ENCODE results near the gene SIM2. TPM values are rescaled to one million over a fixed set of nuclear protein-coding genes. Genes with fewer than 3 reads are reported as not detected.

The SIM2 gene
- total and polyA plus RNA-seq, 12 donors: 0.01 to 0.16 (median 0.15) TPM; not detected in 9

DNA sequence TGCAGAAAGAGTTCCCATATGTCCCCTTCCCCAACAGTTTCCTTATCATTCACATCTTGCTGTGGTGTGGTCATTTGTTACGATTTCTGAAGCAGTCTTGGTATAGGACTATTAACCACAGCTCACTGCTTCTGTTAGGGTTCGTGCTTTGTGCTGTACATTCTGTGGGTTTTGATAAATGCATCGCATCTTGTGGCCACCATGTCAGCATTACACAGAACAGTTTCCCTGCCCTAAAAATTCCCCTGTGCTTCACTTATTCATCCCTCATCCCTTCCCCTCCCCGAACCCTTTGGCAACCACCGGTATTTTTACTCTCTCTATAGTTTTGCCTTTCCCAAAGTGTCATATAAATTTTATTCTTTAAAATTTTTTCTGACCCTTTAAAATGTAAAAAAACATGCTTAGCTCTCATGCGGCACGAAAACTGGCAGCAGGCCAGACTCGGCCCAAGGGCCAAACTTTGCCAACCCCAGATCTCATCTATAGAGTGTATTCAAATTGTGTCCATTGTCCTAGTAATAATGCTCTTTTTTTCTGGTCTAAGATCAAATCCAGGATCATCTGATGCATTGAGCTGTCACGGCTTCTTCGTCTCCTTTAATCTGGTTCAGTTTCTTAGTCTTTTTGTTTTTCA is 78.2 kb downstream of the SIM2 start:
- no peak for DNase-seq
- no peak for ATAC-seq
- H3K27me3 ChIP-seq: no peaks in the 10 kb centered on the region
- no peaks in the 10 kb centered on the region for H3K9me3 ChIP-seq
- 74 to 82% methylated on average over 10 of the region's 10 CpGs for WGBS, 2 donors
- TF ChIP-seq, protein P1, sequence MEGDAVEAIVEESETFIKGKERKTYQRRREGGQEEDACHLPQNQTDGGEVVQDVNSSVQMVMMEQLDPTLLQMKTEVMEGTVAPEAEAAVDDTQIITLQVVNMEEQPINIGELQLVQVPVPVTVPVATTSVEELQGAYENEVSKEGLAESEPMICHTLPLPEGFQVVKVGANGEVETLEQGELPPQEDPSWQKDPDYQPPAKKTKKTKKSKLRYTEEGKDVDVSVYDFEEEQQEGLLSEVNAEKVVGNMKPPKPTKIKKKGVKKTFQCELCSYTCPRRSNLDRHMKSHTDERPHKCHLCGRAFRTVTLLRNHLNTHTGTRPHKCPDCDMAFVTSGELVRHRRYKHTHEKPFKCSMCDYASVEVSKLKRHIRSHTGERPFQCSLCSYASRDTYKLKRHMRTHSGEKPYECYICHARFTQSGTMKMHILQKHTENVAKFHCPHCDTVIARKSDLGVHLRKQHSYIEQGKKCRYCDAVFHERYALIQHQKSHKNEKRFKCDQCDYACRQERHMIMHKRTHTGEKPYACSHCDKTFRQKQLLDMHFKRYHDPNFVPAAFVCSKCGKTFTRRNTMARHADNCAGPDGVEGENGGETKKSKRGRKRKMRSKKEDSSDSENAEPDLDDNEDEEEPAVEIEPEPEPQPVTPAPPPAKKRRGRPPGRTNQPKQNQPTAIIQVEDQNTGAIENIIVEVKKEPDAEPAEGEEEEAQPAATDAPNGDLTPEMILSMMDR (IDR thresholded peaks at IDR 0.05): no peak
- no peak overlapping the region for H3K4me3 ChIP-seq
- no peak overlapping the region for H3K27ac ChIP-seq
- peaks cover 0 to 13% (median 8%) of the 10 kb centered on the region in 9 donors for H3K4me1 ChIP-seq
- intact Hi-C loops (cut with DNase I): no loop called here
- no peaks in the 10 kb centered on the region for H3K36me3 ChIP-seq

GRCh38 chr21:36780861-36781260 is 81.9 kb downstream of the SIM2 start:
- no peak overlapping the region for H3K27ac ChIP-seq
- no peaks in the 10 kb centered on the region for H3K9me3 ChIP-seq
- DNase-seq (no peak), ATAC-seq (no peak)
- no peak overlapping the region for H3K4me3 ChIP-seq
- TF ChIP-seq, protein P1 (IDR thresholded peaks at IDR 0.05): no peak
- no peaks in the 10 kb centered on the region for H3K36me3 ChIP-seq
- intact Hi-C loops (cut with DNase I): no loop called here
- no peaks in the 10 kb centered on the region for H3K27me3 ChIP-seq
- WGBS, 2 donors: 80 to 96% methylated on average over 6 of the region's 6 CpGs
- H3K4me1 ChIP-seq: peaks cover 0 to 18% (median 9%) of the 10 kb centered on the region in 9 donors

DNA sequence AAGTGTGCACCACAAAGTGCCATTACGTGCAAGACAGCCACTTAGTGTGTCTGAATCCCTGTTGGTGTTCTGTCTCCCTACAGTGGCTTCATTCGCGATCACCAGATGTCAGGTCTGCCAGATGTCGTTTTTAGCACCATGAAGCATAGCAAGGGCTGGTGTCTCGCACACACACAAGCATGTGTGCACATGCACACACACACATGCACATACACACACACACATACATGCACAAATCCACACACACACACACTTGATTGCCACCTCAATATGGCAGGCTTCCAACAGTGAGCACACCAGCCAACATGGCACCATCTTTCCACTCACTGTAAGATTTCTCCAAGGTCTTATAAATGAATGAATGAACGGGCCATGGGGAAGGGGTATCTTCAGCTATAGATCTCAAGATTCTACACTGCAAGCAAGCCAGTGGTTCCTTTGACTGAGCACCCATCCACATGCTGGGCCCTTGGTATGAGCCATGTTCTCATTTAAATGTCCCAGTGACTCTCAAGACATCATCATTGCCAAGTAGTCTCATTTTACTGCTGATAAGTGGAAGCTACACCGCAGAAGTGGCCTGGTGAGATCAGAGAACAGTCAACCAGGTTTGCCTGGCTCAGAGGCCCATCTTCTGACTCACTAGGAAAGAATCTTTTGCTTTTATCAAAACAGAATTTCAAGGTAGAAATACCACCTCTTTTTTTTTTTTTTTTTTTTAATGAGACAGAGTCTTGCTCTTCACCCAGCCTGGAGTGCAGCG is 84.9 kb downstream of the SIM2 start:
- intact Hi-C loops (cut with DNase I): no loop called here
- no peak for ATAC-seq
- H3K4me1 ChIP-seq: peaks cover 0 to 19% (median 9%) of the 10 kb centered on the region in 9 donors
- 91 to 93% methylated on average over 8 of the region's 8 CpGs for WGBS, 2 donors
- no peaks in the 10 kb centered on the region for H3K9me3 ChIP-seq
- H3K27ac ChIP-seq: no peak overlapping the region
- no peak for DNase-seq
- no peaks in the 10 kb centered on the region for H3K27me3 ChIP-seq
- no peaks in the 10 kb centered on the region for H3K36me3 ChIP-seq
- no peak overlapping the region for H3K4me3 ChIP-seq
- TF ChIP-seq, protein P1 (IDR thresholded peaks at IDR 0.05): no peak

DNA sequence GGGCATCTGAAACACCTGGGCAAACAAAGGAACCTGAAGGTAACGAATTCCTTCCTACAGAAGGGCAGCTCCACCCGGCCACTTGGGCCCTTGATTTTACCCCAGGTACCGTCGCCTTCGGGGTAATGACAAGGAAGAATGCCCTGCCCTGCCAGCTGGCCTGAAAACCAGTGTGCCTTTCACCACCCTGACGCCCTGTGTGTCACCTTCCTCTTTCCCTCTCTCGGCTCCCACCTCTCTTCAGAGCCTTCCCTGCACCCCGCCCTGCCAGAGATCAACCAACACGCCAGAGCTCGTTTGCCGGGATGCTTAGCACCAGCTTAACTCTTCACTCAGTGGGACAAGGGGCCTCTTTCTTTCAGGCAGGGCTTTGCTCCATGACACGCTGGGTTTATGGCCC is 86.0 kb downstream of the SIM2 start:
- Histone ChIP-seq H3K4me3 (no peak overlapping the region), H3K27ac (no peak overlapping the region), H3K9me3 (no peaks in the 10 kb centered on the region), H3K27me3 (no peaks in the 10 kb centered on the region), H3K4me1 (peaks cover 0 to 19% (median 9%) of the 10 kb centered on the region in 9 donors), H3K36me3 (no peaks in the 10 kb centered on the region)
- 53 to 74% methylated on average over 12 of the region's 12 CpGs for WGBS, 2 donors
- ATAC-seq (peak; percentile 80 to 98 (median 93)), DNase-seq (peak; percentile 49 to 57)
- intact Hi-C loops (cut with DNase I): no loop called here
- TF ChIP-seq, protein P1 (IDR thresholded peaks at IDR 0.05): no peak

Data from heart right ventricle (tissue), 16 donors.